B cell (primary cell): ENCODE results near the gene MRPS15. TPM values are rescaled to one million over a fixed set of nuclear protein-coding genes. Genes with fewer than 3 reads are reported as not detected.

ENCODE experiments used
- ATAC-seq: fragments of 200-7000 bp; cut with Tn5 transposase; one replicate; pipeline ENCODE4 v1.10.0; 2021; ENCODE audit warnings: low read depth, mild to moderate bottlenecking, moderate number of reproducible peaks, moderate library complexity
- CTCF ChIA-PET: fragments of 350-600 bp; sonication (Branson Sonifier 250); formaldehyde crosslinking; loops from one replicate; lab custom pipeline; 2021; ENCODE audit warnings: antibody characterized with exemption, inconsistent platforms; lab: Charles Lee
- POLR2A ChIA-PET: fragments of 350-600 bp; sonication (Branson Sonifier 250); formaldehyde crosslinking; loops from one replicate; lab custom pipeline; 2021; ENCODE audit warnings: antibody characterized with exemption; lab: Charles Lee
- DNase-seq: peaks from one replicate; pipeline ENCODE4 v3.0.0; 2013
- H2AFZ ChIP-seq: 2 replicates; pipeline ENCODE4 v1.6.1; 2012; ENCODE audit warnings: mild to moderate bottlenecking, low read depth, low read length; ENCODE audit not compliant: insufficient read depth, poor library complexity, severe bottlenecking
- H3K27ac ChIP-seq, 2 donors: 1 replicate in 1 of 2; 2 replicates in 1 of 2; pipeline ENCODE4 v1.5.1; 2012 to 2013; ENCODE audit warnings: low read length in 2 of 2, mild to moderate bottlenecking in 2 of 2, moderate library complexity in 1 of 2
- H3K27me3 ChIP-seq, 4 experiments: fragments of 200-600 bp in 1 of 4; sonication (generic) in 1 of 4; replicated peaks in 1 of 4; 1 replicate in 2 of 4; 2 replicates in 2 of 4; pipeline versions ENCODE4 v1.6.1 to v1.7.0; 2013 to 2016; ENCODE audit warnings: low read length in 3 of 4, mild to moderate bottlenecking in 2 of 4, mixed read lengths in 1 of 4, moderate library complexity in 1 of 4; ENCODE audit not compliant: insufficient read depth in 4 of 4, control insufficient read depth in 3 of 4; ENCODE audit errors: control extremely low read depth in 1 of 4
- H3K36me3 ChIP-seq, 2 experiments: replicated peaks in 1 of 2; 1 replicate in 1 of 2; 2 replicates in 1 of 2; pipeline versions ENCODE4 v1.6.1 to v1.7.1; 2013; ENCODE audit warnings: low read length in 1 of 2; ENCODE audit not compliant: insufficient read depth in 2 of 2, control insufficient read depth in 1 of 2; ENCODE audit errors: control extremely low read depth in 1 of 2, extremely low read depth in 1 of 2
- H3K4me1 ChIP-seq, 2 donors: fragments of 200-600 bp in 1 of 2; sonication (generic) in 1 of 2; 1 replicate in 1 of 2; 2 replicates in 1 of 2; pipeline versions ENCODE4 v1.5.1 to v1.6.1; 2013 to 2017; ENCODE audit warnings: low read length in 2 of 2; ENCODE audit not compliant: control insufficient read depth in 2 of 2, insufficient read depth in 2 of 2
- H3K4me2 ChIP-seq: replicated peaks from 2 replicates; pipeline ENCODE3; 2012; ENCODE audit warnings: mild to moderate bottlenecking, low read depth, low read length; ENCODE audit not compliant: poor library complexity, severe bottlenecking
- H3K4me3 ChIP-seq, 5 experiments: fragments of 200-600 bp in 1 of 5; sonication (generic) in 1 of 5; 1 replicate in 3 of 5; 2 replicates in 2 of 5; pipeline versions ENCODE4 v1.5.1 to v1.7.0; 2011 to 2016; ENCODE audit warnings: low read length in 4 of 5, mild to moderate bottlenecking in 4 of 5, low read depth in 2 of 5, control low read depth in 1 of 5, moderate library complexity in 1 of 5; ENCODE audit not compliant: insufficient read depth in 1 of 5; ENCODE audit errors: control extremely low read depth in 1 of 5, extremely low read depth in 1 of 5
- H3K79me2 ChIP-seq: fragments of 200-600 bp; sonication (generic); one replicate; pipeline ENCODE4 v1.6.0; 2016; ENCODE audit warnings: low read length; ENCODE audit not compliant: control insufficient read depth, insufficient read depth
- H3K9ac ChIP-seq: fragments of 200-600 bp; sonication (generic); 2 replicates; pipeline ENCODE4 v1.6.1; 2017; ENCODE audit warnings: mild to moderate bottlenecking, low read length, moderate library complexity
- H3K9me3 ChIP-seq, 3 donors: one replicate each; pipeline versions ENCODE4 v1.6.1 to v1.7.1; 2013; ENCODE audit warnings: low read length in 2 of 3; ENCODE audit not compliant: control insufficient read depth in 2 of 3, insufficient read depth in 1 of 3; ENCODE audit errors: control extremely low read depth in 1 of 3
- H4K20me1 ChIP-seq: 2 replicates; pipeline ENCODE4 v1.6.0; 2012; ENCODE audit warnings: mild to moderate bottlenecking, low read length; ENCODE audit not compliant: insufficient read depth, control insufficient read depth, poor library complexity, severe bottlenecking
- H3K27ac Mint-ChIP-seq: one replicate; pipeline ENCODE4 v1.8.0; 2021; ENCODE audit warnings: mixed read lengths
- H3K27me3 Mint-ChIP-seq: one replicate; pipeline ENCODE4 v1.8.0; 2021; ENCODE audit warnings: mixed read lengths
- H3K4me1 Mint-ChIP-seq: one replicate; pipeline ENCODE4 v1.8.0; 2021; ENCODE audit warnings: mixed read lengths
- H3K4me3 Mint-ChIP-seq: one replicate; pipeline ENCODE4 v1.8.0; 2021; ENCODE audit warnings: mixed read lengths
- H3K9me3 Mint-ChIP-seq: one replicate; pipeline ENCODE4 v1.8.0; 2022; ENCODE audit warnings: mixed read lengths; ENCODE audit not compliant: insufficient read depth
- CTCF ChIP-seq: fragments of 200-600 bp; IDR thresholded peaks from one replicate; pipeline ENCODE4 v1.8.0; 2022; ENCODE audit warnings: antibody characterized with exemption, mild to moderate bottlenecking
- EZH2 ChIP-seq: IDR thresholded peaks from 2 replicates; pipeline ENCODE4 v1.6.1; 2012; ENCODE audit warnings: borderline replicate concordance, low read depth, mild to moderate bottlenecking, moderate library complexity, low read length; ENCODE audit not compliant: insufficient read depth, poor library complexity, severe bottlenecking
- WGBS: methylation state at CpG from one replicate; pipeline ENCODE4 v1.1.5; 2013; ENCODE audit warnings: missing lambda C conversion rate; ENCODE audit not compliant: insufficient coverage; 5-methylcytosine and 5-hydroxymethylcytosine counted together
- intact Hi-C: fragments of 100-400 bp; cut with micrococcal nuclease; formaldehyde crosslinking; loops from one replicate; pipeline ENCODE4 v1.10.0; 2022
- polyA plus RNA-seq: library from polyadenylated mRNA; depleted of rRNA; stranded (reverse); fragments of >200 nt; gene quantifications from 2 replicates; pipeline ENCODE4 v1.2.3, GENCODE V29; 2012
- total RNA-seq, 2 donors: library from RNA; stranded (reverse); fragments of 120-200 nt in 1 of 2; gene quantifications; 1 replicate in 1 of 2; 2 replicates in 1 of 2; pipeline versions ENCODE4 v1.2.3 to v1.2.4, GENCODE V29; 2013 to 2022

The MRPS15 gene
- total and polyA plus RNA-seq, 2 donors (not counting 1 experiment from before 2014, with no cell fraction given), result 27.1 to 34.4 TPM

DNA sequence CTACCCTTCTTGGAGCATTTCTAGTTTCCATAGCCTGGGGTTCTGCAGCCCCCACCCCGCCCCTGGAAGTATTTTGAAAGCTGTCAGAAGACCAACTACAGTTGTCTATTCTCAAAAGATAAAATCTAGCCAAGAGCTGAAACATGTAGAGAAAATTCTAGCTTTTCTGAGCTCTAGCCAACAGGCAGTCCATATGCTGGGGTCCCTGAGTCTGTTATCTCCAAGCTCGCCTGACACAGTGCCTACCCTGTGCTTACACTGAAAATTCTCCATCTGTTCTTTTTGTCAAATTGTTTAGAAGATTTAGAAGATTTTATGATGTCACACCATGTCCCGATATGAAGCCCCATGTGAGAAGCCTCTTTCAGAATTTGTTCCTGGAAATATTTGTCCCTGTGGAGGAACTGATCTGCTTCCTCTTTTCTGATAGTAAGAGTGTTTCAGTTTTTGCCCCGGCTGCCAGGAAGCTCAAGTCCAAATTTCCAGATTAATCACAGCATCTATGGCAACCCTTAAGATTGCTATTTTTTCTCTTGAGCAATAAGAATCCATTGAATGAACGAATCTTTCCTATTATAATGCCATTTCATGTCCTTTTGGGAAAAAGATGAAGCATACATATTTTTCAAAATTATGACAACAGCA, 42.2 kb upstream of the MRPS15 start:
- no CpG with 5 or more reads among the region's 5 CpGs for WGBS
- no peaks in the 10 kb centered on the region for H3K79me2 ChIP-seq
- H3K4me2 ChIP-seq, result no peak overlapping the region
- Mint-ChIP-seq H3K27ac (no peak overlapping the region), H3K9me3 (no peaks in the 10 kb centered on the region), H3K27me3 (peaks cover 45% of the 10 kb centered on the region), H3K4me3 (no peak overlapping the region), H3K4me1 (no peaks in the 10 kb centered on the region)
- ChIA-PET CTCF (interaction anchor here (1.9 kb wide), 1 partner anchor 9 kb away, joined by 11 read pairs; no protein-coding TSS in a partner anchor), POLR2A (no interaction called here)
- DNase-seq (no peak), ATAC-seq (no peak)
- no peak overlapping the region for H3K27ac ChIP-seq
- TF ChIP-seq CTCF (no peak), EZH2 (no peak)
- H3K36me3 ChIP-seq, result no peaks in the 10 kb centered on the region
- no peak overlapping the region for H3K9ac ChIP-seq
- H3K4me3 ChIP-seq, result no peak overlapping the region
- intact Hi-C loops, result no loop called here
- H3K9me3 ChIP-seq, result no peaks in the 10 kb centered on the region
- H2AFZ ChIP-seq, result no peak overlapping the region
- peaks cover 0 to 13% (median 4%) of the 10 kb centered on the region in 4 experiments for H3K27me3 ChIP-seq
- no peaks in the 10 kb centered on the region for H3K4me1 ChIP-seq
- H4K20me1 ChIP-seq, result no peaks in the 10 kb centered on the region

- Mint-ChIP-seq H3K27me3 (peaks cover 41% of the 10 kb centered on the region), H3K4me1 (no peaks in the 10 kb centered on the region), H3K27ac (no peak overlapping the region), H3K9me3 (no peaks in the 10 kb centered on the region), H3K4me3 (no peak overlapping the region)
- intact Hi-C loops, result no loop called here
- TF ChIP-seq CTCF, result no peak
- no peak for TF ChIP-seq EZH2
- ChIA-PET POLR2A (no interaction called here), CTCF (no interaction called here)
- H2AFZ ChIP-seq, result no peak overlapping the region
- H3K4me1 ChIP-seq, result no peaks in the 10 kb centered on the region
- H3K27me3 ChIP-seq, result peaks cover 0 to 13% (median 4%) of the 10 kb centered on the region in 4 experiments
- WGBS, result no CpG with 5 or more reads among the region's 1 CpG
- no peaks in the 10 kb centered on the region for H4K20me1 ChIP-seq
- H3K27ac ChIP-seq, result no peak overlapping the region
- no peaks in the 10 kb centered on the region for H3K9me3 ChIP-seq
- H3K36me3 ChIP-seq, result no peaks in the 10 kb centered on the region
- no peak overlapping the region for H3K4me2 ChIP-seq
- H3K79me2 ChIP-seq, result no peaks in the 10 kb centered on the region
- no peak overlapping the region for H3K9ac ChIP-seq
- H3K4me3 ChIP-seq, result no peak overlapping the region
- no peak for ATAC-seq
- DNase-seq, result no peak
These were observed 39.5 kb upstream of the MRPS15 start for GRCh38 chr1:36503733-36504132.
